Jurkat, Clone E6-1 (cell line): ENCODE results near the gene ENO2.
A peak's percentile ranks its signal among the peaks of the same experiment; 100 is the strongest.

ENCODE experiments used
- DNase-seq: peaks from one replicate; pipeline ENCODE4 v3.0.0-alpha.2; 2011; ENCODE audit warnings: low read depth, low spot score
- H3K4me3 ChIP-seq: 2 replicates; pipeline ENCODE4 v1.5.1; 2011; ENCODE audit warnings: mild to moderate bottlenecking, low read length, control low read depth, moderate library complexity

Gene ENO2

DNA sequence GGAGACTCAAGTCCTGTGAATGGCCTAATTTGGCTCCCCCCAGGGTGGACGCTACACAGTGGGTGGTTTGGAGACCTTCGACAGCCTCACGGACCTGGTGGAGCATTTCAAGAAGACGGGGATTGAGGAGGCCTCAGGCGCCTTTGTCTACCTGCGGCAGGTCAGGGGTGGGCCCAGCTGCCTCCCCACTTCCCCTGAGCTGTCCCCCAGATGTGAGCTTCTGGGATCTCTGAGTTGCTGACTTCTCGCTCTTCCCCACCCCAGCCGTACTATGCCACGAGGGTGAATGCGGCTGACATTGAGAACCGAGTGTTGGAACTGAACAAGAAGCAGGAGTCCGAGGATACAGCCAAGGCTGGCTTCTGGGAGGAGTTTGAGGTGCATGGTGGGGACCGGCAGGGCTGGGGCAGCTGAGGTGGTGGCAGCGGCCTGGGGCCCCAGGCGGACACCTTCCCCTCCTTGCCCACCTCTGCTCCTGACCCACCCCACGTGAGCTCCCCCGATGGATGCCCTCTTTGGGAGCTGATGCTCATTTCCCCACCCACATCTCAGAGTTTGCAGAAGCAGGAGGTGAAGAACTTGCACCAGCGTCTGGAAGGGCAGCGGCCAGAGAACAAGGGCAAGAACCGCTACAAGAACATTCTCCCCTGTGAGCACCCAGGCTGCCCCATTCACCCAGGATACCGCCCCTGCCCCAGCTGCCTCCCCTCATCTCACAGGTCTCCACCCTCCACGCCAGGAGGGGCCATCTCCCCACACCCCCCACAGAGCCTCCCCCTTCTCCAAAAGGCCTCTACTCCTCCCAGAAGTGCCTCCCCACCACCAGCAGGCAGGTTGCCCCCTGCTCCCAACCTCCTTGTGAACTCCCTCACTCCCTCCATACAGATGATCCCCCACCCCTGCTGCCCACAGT is 41.0 kb downstream of the ENO2 start:
- no peak overlapping the region for H3K4me3 ChIP-seq

DNA sequence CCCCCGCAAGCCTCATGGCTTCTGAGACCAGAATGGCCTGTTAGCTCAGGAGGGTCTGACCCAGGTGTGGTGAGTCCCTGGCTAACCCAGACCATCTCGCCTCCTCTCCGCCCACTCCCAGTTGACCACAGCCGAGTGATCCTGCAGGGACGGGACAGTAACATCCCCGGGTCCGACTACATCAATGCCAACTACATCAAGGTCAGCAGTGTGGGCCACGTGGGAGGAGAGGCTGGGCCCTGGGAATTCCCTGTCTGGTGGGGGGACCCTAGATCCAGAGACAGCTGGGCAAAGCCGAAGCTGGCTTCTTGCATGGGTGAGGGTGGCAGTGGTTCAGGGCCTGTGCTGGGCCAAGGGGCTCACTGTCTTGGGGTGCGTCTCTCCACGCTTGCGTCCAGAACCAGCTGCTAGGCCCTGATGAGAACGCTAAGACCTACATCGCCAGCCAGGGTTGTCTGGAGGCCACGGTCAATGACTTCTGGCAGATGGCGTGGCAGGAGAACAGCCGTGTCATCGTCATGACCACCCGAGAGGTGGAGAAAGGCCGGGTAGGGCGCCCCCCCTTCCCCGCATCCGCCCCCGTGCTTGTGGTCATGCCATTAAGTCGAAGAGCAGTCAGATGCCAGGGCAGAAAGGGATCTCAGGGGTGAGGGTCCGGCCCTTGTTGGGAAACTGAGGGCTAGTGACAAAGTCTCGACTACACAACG is 41.8 kb downstream of the ENO2 start:
- H3K4me3 ChIP-seq = no peak overlapping the region
- no peak for DNase-seq

More for the DNA sequence above, 41.0 kb downstream of the ENO2 start:
- DNase-seq = no peak

DNA sequence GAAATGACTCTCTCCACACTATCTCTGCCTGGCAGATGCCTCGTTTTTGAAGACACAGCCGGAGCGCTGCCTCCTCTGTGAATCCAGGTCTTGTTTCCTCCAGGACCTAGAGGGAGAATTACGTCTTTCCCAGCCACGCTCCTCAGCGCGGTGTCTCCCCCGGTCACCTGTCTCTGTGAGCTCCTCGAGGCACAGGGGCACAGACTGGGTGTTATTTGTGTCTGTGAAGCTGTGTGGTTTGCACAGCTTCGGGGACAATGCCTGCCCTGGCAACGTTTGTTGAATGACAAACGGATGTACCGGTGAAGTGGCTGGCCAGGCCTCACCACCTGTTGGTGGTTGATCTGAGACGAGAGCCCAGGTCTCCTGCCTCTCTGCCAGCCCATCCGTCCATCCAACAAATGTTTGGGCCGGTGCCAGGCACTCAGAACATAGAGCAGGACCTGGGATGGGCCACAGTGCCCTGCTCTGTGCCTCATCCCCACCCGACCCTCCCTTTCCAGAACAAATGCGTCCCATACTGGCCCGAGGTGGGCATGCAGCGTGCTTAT is 42.8 kb downstream of the ENO2 start:
- H3K4me3 ChIP-seq = no peak overlapping the region
- DNase-seq = no peak

DNA sequence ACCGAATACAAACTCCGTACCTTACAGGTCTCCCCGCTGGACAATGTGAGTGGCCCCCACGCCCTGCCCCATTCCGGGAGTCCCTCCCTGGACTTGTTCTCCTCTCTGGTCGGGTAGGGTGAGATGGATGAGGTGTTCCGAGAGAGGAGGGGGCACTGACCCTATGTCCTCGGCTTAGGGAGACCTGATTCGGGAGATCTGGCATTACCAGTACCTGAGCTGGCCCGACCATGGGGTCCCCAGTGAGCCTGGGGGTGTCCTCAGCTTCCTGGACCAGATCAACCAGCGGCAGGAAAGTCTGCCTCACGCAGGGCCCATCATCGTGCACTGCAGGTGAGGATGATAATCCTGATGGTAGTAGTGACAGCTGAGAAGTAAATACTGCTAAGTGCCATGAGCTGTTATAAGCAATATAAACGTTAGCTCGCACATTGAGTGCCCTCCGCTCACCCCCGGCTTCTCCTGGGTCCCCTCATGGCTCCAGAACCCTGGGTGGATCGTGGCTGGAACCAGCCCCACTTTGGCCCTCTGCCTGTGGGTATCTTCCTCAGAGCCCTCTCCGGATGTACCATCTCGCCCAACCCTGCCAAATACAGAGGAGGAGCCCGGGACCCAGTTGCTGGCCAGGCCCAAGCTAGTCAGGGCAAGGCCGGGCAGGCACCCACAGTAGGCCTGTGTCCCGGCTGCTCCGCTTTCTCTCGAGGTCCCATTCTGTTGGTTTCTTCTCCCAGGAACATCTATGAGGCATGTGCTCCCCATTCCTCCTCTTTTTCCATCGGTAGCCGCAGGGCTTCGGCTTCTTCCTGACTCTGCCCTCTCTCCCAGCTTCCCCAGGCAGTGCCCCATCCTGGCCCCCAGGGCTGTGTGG is 43.6 kb downstream of the ENO2 start:
- H3K4me3 ChIP-seq = peak overlapping the region; percentile 52
- DNase-seq = no peak

DNA sequence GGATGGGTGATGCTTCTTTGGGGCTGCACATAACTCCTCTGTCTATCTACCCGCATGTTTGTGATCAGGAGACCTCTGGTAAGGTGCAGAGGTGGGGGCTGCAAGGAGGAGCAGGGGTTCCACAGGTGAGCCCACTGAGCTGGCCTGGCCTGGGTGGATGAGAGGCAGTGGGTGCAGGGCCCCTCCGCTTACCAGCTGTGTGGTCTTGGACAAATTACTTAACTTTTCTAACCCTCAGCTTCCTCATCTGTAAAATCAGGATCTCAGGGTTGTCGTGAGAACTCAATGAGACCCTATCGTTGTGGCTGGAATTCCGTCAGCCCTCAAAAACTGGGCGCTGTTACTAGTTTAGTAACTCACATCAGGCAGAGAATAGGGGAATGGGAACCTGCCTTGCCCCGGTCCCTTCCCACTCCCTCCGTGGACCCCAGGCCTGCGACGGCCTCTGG is 44.3 kb downstream of the ENO2 start:
- no peak for DNase-seq
- H3K4me3 ChIP-seq = peak overlapping the region; percentile 52

DNA sequence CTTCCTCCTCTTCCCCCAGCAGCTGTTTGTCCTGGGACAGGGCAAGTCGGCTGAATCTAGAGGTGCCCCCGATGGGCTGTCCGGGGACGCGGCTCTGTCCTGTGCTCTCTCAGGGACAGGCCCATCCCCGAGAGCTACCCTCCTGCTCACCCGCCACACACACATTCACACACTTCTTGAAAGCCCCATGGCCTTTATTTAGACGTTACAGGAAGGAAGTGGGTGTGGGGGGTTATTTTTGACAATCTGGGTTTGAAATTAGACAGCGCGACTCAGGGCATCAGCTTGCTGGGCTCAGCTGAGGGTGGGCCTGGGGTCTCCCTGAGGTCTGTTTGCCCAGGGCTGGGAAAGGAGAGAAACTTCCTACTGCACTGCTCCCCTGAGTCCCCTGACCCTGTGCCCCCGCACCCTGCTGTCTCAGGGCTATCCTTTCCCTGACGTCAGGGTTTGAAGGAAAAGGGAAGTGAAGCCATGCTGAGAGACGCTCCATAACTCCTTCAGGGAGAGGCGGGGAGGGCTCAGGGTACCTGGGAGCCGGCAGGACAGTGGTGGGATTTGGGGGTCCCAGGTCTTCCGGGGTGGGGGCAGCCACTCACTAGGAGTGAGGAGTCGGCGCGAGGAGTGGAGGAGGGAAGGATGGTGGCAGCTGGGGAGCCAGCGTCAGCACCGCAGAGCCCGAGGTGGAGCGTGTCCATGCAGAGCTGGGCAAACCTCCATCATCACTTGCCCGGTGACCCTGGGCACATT is 44.9 kb downstream of the ENO2 start:
- peak; percentile 86 for DNase-seq
- peak overlapping the region; percentile 52 for H3K4me3 ChIP-seq

DNA sequence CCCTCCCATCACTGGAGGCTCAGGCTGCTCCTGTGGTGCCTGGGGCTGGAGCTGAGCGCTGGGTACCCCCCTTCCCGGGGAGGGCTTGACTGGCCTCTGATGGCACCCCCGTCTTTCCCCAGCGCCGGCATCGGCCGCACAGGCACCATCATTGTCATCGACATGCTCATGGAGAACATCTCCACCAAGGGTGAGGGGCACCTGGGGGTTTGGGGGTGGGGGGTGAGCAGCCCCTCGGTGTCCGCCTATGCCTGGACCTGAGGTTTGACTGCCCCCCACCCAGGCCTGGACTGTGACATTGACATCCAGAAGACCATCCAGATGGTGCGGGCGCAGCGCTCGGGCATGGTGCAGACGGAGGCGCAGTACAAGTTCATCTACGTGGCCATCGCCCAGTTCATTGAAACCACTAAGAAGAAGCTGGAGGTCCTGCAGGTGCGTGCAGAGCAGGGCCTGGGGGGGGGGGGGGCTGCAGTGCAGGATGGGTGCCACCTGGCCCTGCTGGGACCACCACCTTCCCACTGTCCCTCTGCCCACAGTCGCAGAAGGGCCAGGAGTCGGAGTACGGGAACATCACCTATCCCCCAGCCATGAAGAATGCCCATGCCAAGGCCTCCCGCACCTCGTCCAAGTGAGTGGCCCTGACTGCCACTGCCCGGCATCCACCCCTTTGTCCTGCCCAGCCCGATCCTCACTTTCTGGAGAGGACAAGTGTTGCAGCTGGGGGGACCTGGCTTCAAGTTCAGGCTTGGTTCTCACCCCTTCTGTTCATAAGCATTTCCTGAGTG is 45.6 kb downstream of the ENO2 start:
- H3K4me3 ChIP-seq = no peak overlapping the region
- DNase-seq = no peak

DNA sequence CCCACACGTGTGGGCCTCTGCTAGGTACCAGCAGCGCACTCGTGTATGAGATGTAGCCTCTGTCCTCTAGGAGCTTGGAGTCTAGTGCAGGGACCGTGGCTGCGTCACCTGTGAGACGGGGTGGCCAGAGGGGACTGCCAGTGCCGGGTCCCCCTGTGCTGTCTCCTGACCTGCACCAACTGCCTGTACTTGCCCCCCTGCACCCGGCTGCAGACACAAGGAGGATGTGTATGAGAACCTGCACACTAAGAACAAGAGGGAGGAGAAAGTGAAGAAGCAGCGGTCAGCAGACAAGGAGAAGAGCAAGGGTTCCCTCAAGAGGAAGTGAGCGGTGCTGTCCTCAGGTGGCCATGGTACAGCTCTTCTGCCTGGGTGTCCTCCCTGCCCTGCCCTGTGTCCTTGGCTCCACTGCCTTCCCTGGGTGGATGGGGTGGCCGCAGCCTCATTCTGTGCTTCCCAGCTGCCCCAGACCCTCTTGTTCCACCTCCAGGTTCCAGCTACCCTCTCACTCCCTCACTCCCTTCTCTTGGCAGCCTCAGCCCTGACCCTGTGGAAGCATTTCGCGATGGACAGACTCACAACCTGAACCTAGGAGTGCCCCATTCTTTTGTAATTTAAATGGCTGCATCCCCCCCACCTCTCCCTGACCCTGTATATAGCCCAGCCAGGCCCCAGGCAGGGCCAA is 46.4 kb downstream of the ENO2 start:
- H3K4me3 ChIP-seq = no peak overlapping the region
- no peak for DNase-seq

DNA sequence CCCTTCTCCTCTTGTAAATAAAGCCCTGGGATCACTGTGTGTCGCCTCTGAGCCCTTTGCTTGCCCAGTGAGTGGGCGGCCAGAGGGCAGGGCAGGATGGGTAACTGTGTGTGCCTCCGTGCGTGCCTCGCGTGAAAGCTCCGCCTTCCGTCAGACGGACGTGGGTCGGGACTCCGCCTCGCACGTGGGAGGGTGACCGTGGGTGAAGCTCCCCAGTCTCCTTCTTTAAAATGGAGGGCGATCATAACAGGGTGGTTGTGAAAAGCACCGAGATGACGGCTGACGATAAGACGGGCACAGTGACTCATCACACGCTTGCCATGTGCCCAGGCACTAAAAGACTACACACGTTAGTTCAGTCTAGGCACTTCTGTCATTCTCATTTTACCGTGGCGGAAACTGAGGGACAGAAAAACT is 46.9 kb downstream of the ENO2 start:
- no peak for DNase-seq
- no peak overlapping the region for H3K4me3 ChIP-seq

DNA sequence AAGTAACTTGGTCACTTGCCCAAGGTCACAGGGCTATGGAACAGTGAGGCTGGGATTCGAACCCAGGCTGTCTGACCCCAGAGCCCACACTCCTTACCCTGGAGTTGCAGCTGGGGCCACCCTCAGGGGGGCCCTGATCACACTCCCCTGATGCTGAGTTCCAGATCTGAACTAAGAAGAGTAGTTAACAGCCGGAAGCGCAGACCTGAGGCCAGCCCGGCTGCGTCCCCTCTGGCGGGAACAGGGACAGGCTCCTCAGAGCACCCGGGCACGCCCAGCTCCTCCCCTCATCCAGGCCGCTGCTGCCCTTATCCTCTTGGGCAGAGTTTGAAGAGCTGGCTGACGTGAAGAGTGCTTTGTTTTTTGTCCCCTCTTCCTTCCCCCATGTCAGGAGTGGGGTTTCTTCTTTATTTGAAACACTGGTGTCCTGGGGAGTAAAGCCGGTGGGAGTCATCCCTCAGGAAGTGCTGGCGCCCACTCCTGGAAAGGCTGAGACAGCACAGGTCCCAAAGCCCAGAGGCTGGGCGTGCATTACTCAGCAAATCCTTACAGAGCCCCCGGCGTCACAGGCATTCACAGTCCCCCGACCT is 47.4 kb downstream of the ENO2 start:
- DNase-seq = no peak
- no peak overlapping the region for H3K4me3 ChIP-seq

DNA sequence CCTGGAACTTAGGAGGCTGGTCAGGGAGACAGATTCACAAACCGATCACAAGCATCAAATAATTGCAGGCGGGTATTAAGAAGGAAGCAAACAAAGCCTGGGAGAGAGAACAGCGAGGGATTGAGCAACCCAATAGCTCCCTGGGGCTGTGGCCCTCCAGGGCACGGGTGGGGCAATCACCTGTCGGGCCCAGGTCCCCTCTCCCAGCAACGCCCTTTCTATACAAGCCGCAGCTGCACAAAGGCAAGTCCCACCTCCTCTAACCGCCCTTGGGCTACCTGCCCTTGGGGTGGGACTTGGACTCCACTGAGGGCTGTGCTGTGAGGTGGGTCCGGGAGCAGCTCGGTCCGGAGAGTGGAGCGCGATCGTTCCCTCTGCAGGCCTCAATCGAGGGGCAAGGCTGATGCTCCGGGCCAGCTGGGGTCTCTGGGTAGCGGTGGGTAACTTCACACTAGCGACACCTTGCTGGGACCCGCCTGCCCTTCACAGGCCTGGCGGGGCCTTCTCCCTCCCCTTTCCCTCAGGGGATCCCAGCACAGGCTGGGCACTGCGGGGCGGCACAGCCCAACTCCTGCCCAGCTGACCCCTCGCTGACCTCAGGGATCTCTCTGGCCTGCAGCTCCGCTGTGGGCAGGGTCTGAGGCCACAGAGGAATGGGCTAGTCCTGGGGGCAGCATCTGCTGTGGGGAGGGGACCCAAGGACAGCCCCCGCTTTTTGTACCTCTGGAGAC is 48.1 kb downstream of the ENO2 start:
- DNase-seq = no peak
- no peak overlapping the region for H3K4me3 ChIP-seq

DNA sequence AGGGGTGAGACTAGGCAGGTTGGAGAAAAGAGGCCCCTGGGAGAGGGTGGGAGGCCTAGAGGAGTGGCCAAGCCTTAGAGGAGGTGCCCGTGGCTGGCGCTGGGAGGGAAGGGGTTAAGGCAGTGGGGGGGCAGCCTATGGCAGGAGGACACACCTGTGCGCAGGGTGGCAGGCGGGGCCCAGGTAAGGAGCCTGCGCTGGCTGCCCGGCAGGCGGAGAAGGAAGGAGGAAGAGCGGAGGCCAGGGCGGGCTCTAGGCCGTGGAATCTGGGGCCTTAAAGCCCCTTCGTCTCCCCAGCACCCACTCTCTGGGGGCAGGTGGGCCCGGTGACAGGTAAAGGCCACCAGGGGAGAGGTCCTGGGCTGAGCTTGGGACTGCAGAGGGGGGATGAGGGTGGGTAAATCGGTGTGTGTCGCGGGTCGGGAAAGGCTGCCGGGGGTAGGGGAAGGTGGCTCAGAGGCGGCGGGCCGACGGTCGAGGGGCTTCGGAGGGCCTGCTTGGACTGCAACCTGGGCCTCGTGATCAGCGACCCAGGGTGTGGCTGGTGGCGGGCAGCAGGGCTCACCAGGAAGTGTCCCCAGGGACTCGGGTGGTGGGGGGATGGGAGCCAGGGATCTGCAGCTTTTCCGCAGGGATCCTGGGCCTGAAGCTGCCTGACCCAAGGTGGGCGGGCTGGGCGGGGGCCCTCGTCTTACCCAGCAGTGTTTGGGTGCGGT is 48.8 kb downstream of the ENO2 start:
- no peak overlapping the region for H3K4me3 ChIP-seq
- DNase-seq = no peak

DNA sequence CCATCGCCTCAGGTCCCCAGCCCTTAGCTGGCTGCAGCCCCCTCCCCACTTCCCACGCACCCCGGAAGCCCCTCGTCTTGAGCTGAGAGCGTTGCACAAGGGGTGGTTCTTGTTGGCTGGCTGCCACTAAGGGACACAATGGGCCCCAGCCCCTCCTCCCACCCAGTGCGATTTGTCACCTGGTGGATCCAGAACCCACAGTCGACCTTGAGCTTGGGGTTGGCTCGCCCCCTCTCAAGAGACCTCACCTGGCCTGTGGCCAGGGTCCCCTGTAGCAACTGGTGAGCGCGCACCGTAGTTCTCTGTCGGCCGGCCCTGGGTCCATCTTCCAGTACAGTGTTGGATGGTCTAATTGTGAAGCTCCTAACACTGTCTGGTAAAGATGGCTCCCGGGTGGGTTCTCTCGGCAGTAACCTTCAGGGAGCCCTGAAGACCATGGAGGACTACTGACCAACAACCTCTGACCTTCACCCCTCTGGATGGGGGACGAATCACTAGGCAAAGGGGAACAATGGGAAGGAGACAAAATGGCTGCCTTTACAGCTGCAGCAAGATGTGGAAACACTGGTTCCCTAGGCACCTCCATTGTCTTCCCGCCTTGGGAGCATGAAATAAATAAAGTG is 49.5 kb downstream of the ENO2 start:
- no peak overlapping the region for H3K4me3 ChIP-seq
- no peak for DNase-seq

DNA sequence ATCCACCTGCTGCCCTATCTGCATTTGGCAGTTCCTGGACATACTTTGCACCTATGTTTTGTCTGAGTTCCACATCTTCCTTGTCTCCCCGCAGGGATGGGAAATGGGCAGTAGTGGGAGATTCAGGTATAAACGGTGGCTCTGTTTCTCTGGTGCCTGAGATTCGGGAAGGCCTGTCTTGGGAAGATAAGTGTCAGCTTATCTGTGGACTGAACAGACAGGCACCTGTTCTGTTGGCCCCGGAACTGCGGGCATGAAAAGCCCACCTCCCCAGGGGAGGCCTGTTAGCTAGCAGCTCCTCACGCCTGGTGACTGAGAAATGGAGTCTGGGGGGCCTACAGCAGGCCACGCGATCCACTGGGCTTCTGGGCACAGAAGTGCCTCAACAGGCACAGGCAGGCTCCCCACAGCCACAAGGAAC is 50.2 kb downstream of the ENO2 start:
- no peak for DNase-seq
- no peak overlapping the region for H3K4me3 ChIP-seq

DNA sequence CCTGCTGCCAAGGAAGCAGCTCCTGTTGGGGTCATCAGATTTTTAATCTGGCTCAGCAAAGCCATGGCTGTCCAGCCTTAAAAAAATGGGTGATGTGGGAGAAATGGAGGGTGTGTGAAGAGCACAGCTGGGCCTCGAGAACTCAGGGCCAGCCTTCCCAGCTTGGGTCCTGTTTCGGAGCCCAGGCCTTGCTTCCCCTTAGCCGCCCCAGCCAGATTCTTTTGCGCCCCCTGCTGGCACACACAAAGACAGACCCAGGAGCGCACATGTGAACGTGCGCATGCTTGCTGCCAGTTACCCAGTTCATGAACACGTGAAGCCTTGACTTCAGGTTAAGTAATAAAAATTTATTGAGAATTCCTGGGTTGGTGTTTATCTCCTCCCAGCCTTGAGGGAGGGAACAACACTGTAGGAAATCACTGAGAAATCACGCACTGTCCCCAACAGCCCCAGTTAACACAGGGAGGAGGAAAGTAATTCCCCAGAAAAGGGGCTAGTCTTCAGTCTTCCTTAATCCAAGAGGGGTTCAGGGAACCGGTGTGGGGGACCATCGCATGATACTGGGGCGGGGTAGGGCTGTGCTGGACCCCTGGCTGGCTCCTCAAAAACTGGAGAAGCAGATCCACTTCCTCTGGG is 50.8 kb downstream of the ENO2 start:
- no peak overlapping the region for H3K4me3 ChIP-seq
- peak; percentile 82 for DNase-seq
